Sigmoid colon (tissue), 7 donors: ENCODE results near the gene ALOX5. TPM values are rescaled to one million over a fixed set of nuclear protein-coding genes. Genes with fewer than 3 reads are reported as not detected.
A peak's percentile ranks its signal among the peaks of the same experiment; 100 is the strongest.
"Not testable (repeated sequence)": the region's sequence is repeated elsewhere in the genome, so short reads cannot be mapped to it uniquely, and the experiment has no call there.

ENCODE experiments used
- DNase-seq: peaks from one replicate; pipeline ENCODE4 v3.0.0-alpha.2; 2019
- H3K27ac ChIP-seq, 4 donors: fragments of 200-600 bp; sonication (generic); one replicate each; pipeline ENCODE4 v1.5.1; 2016 to 2019; ENCODE audit warnings: mild to moderate bottlenecking in 1 of 4
- H3K27me3 ChIP-seq, 3 donors: fragments of 200-600 bp; sonication (generic); one replicate each; pipeline ENCODE4 v1.5.1; 2019; ENCODE audit warnings: mild to moderate bottlenecking in 1 of 3
- H3K36me3 ChIP-seq, 4 donors: fragments of 200-600 bp; sonication (generic); one replicate each; pipeline ENCODE4 v1.5.1; 2016 to 2019
- H3K4me1 ChIP-seq, 4 donors: fragments of 200-600 bp; sonication (generic); one replicate each; pipeline ENCODE4 v1.5.1; 2017 to 2019
- H3K4me3 ChIP-seq, 4 donors: fragments of 200-600 bp; sonication (generic); one replicate each; pipeline ENCODE4 v1.5.1; 2017 to 2019; ENCODE audit warnings: mild to moderate bottlenecking in 2 of 4, moderate library complexity in 1 of 4
- H3K9me3 ChIP-seq, 4 donors: fragments of 200-600 bp in 3 of 4; sonication (generic) in 3 of 4; one replicate each; pipeline versions ENCODE4 v1.5.1 to v1.6.1; 2013 to 2019
- CTCF ChIP-seq, 4 experiments: fragments of 450-650 bp in 3 of 4; fragments of 200-600 bp in 1 of 4; IDR thresholded peaks; one replicate each; pipeline ENCODE4 v1.5.1; 2016 to 2019; ENCODE audit warnings: antibody characterized with exemption in 4 of 4, mild to moderate bottlenecking in 3 of 4, moderate library complexity in 2 of 4
- EP300 ChIP-seq, 4 donors: sonication (generic); formaldehyde crosslinking; IDR thresholded peaks; one replicate each; pipeline ENCODE4 v1.6.1; 2017; ENCODE audit warnings: antibody characterized with exemption in 4 of 4
- POLR2A ChIP-seq, 2 donors: fragments of 450-650 bp; IDR thresholded peaks; one replicate each; pipeline ENCODE4 v1.6.1; 2016; ENCODE audit warnings: antibody characterized with exemption in 2 of 2, mild to moderate bottlenecking in 2 of 2, moderate library complexity in 2 of 2
- POLR2AphosphoS5 ChIP-seq, 4 donors: sonication (generic); formaldehyde crosslinking; IDR thresholded peaks; one replicate each; pipeline ENCODE4 v1.6.1; 2017; ENCODE audit warnings: antibody characterized with exemption in 4 of 4
- WGBS, 2 donors: extraction: QIAGEN DNeasy Blood & Tissue Kit; methylation state at CpG; one replicate each; pipeline ENCODE4 v1.1.7; 2013; 5-methylcytosine and 5-hydroxymethylcytosine counted together
- intact Hi-C: fragments of 100-400 bp; cut with DNase I; formaldehyde crosslinking; loops from one replicate; pipeline ENCODE4 v1.15.1; 2023
- polyA plus RNA-seq, 3 donors: library from polyadenylated mRNA; stranded (reverse); fragments of 200-250 nt; gene quantifications; one replicate each; pipeline ENCODE4 v1.2.3, GENCODE V29; 2013
- total RNA-seq, 4 donors: library from RNA; depleted of rRNA; stranded (reverse); fragments of >200 nt; gene quantifications; one replicate each; pipeline ENCODE4 v1.1.0, GENCODE V29; 2016
- donor health status: healthy with polysubstance abuse.
- donor health status: Bipolar disorder and iron deficiency.
- donor health status: healthy.

The ALOX5 gene
- total and polyA plus RNA-seq, 7 donors, result 7.2 to 31.9 (median 23.2) TPM

GRCh38 chr10:45403151-45403550, 29.1 kb downstream of the ALOX5 start:
- TF ChIP-seq POLR2AphosphoS5 (IDR thresholded peaks at IDR 0.05) (no peak), POLR2A (IDR thresholded peaks at IDR 0.05) (no peak), EP300 (IDR thresholded peaks at IDR 0.05) (no peak), CTCF (IDR thresholded peaks at IDR 0.05) (no peak)
- no peak overlapping the region for H3K4me3 ChIP-seq
- H3K36me3 ChIP-seq, result no peaks in the 10 kb centered on the region
- intact Hi-C loops, result no loop called here
- H3K9me3 ChIP-seq, result no peaks in the 10 kb centered on the region
- no peak overlapping the region for H3K27ac ChIP-seq
- H3K4me1 ChIP-seq, result no peaks in the 10 kb centered on the region
- H3K27me3 ChIP-seq, result no peaks in the 10 kb centered on the region
- 83 to 90% methylated on average over 8 of the region's 8 CpGs for WGBS, 2 donors
- DNase-seq, result no peak

GRCh38 chr10:45404087-45404769, 30.2 kb downstream of the ALOX5 start:
- no peaks in the 10 kb centered on the region for H3K4me1 ChIP-seq
- peaks cover 0 to 4% (median 0%) of the 10 kb centered on the region in 3 donors for H3K27me3 ChIP-seq
- H3K27ac ChIP-seq, result peak overlapping the region in 1 of 4 donors; percentile 21
- 64% methylated on average over 10 of the region's 10 CpGs for WGBS, 2 donors
- intact Hi-C loops, result no loop called here
- TF ChIP-seq POLR2AphosphoS5 (IDR thresholded peaks at IDR 0.05) (peak in 1 of 4 donors; percentile 20), POLR2A (IDR thresholded peaks at IDR 0.05) (no peak)
- DNase-seq, result peak; percentile 66
- H3K36me3 ChIP-seq, result no peaks in the 10 kb centered on the region
- H3K4me3 ChIP-seq, result no peak overlapping the region
- H3K9me3 ChIP-seq, result no peaks in the 10 kb centered on the region

- 52 to 59% methylated on average over 4 of the region's 4 CpGs for WGBS, 2 donors
- DNase-seq, result no peak
- TF ChIP-seq POLR2AphosphoS5 (IDR thresholded peaks at IDR 0.05) (no peak), EP300 (IDR thresholded peaks at IDR 0.05) (no peak), POLR2A (IDR thresholded peaks at IDR 0.05) (no peak), CTCF (IDR thresholded peaks at IDR 0.05) (no peak)
- H3K4me3 ChIP-seq, result no peak overlapping the region
- H3K9me3 ChIP-seq, result no peaks in the 10 kb centered on the region
- intact Hi-C loops, result no loop called here
- no peaks in the 10 kb centered on the region for H3K4me1 ChIP-seq
- H3K27me3 ChIP-seq, result peaks cover 0 to 4% (median 0%) of the 10 kb centered on the region in 3 donors
- peak overlapping the region in 1 of 4 donors; percentile 21 for H3K27ac ChIP-seq
- H3K36me3 ChIP-seq, result no peaks in the 10 kb centered on the region
Measured at GRCh38 chr10:45404770-45405120, 30.7 kb downstream of the ALOX5 start.

- H3K4me1 ChIP-seq, result no peaks in the 10 kb centered on the region
- no peak overlapping the region for H3K4me3 ChIP-seq
- no peak for DNase-seq
- 58 to 73% methylated on average over 2 of the region's 2 CpGs for WGBS, 2 donors
- intact Hi-C loops, result no loop called here
- H3K9me3 ChIP-seq, result no peaks in the 10 kb centered on the region
- no peaks in the 10 kb centered on the region for H3K36me3 ChIP-seq
- no peak overlapping the region for H3K27ac ChIP-seq
- peaks cover 0 to 4% (median 0%) of the 10 kb centered on the region in 3 donors for H3K27me3 ChIP-seq
- TF ChIP-seq POLR2A (IDR thresholded peaks at IDR 0.05), result no peak
- no peak for TF ChIP-seq POLR2AphosphoS5 (IDR thresholded peaks at IDR 0.05)
- no peak for TF ChIP-seq EP300 (IDR thresholded peaks at IDR 0.05)
- TF ChIP-seq CTCF (IDR thresholded peaks at IDR 0.05), result no peak
Measured at GRCh38 chr10:45407542-45407941, 33.5 kb downstream of the ALOX5 start.

- Histone ChIP-seq H3K27ac (no peak overlapping the region), H3K9me3 (no peaks in the 10 kb centered on the region), H3K27me3 (peaks cover 0 to 4% (median 0%) of the 10 kb centered on the region in 3 donors), H3K4me3 (no peak overlapping the region), H3K36me3 (no peaks in the 10 kb centered on the region), H3K4me1 (no peaks in the 10 kb centered on the region)
- intact Hi-C loops, result no loop called here
- 42 to 55% methylated on average over 5 of the region's 5 CpGs for WGBS, 2 donors
- TF ChIP-seq POLR2AphosphoS5 (IDR thresholded peaks at IDR 0.05) (peak in 1 of 4 donors; percentile 11), CTCF (IDR thresholded peaks at IDR 0.05) (no peak)
- DNase-seq, result no peak
Measured at GRCh38 chr10:45408421-45409319, 34.7 kb downstream of the ALOX5 start.

GRCh38 chr10:45409347-45409746, 35.3 kb downstream of the ALOX5 start:
- H3K4me3 ChIP-seq, H3K9me3 ChIP-seq, H3K36me3 ChIP-seq, H3K27me3 ChIP-seq, DNase-seq, H3K27ac ChIP-seq, H3K4me1 ChIP-seq, intact Hi-C loops: not testable (repeated sequence)
